ENCODE results near the gene TRMT10C. TPM values are rescaled to one million over a fixed set of nuclear protein-coding genes. Genes with fewer than 3 reads are reported as not detected.
"Not testable (repeated sequence)": the region's sequence is repeated elsewhere in the genome, so short reads cannot be mapped to it uniquely, and the experiment has no call there.

Gene TRMT10C
- total and polyA plus RNA-seq, 12 donors: 10.4 to 81.3 (median 24.9) TPM

- no peak overlapping the region for H3K27ac ChIP-seq
- DNase-seq: no peak
- intact Hi-C loops (cut with DNase I): no loop called here
- H3K36me3 ChIP-seq (replicated peaks in 1 of 2): no peaks in the 10 kb centered on the region
- WGBS, 4 donors: 64 to 90% (median 76%) methylated on average over 1 of the region's 1 CpG
- TF ChIP-seq POLR2A (IDR thresholded peaks at IDR 0.05) (no peak), CTCF (IDR thresholded peaks at IDR 0.05) (no peak)
- H3K4me3 ChIP-seq: no peak overlapping the region
- no peaks in the 10 kb centered on the region for H3K9me3 ChIP-seq (replicated peaks in 1 of 3)
- no peaks in the 10 kb centered on the region for H3K4me1 ChIP-seq (replicated peaks in 1 of 2)
- H3K27me3 ChIP-seq: no peaks in the 10 kb centered on the region
These were observed 12.2 kb upstream of the TRMT10C start for GRCh38 chr3:101549473-101549872.

GRCh38 chr3:101551359-101552081 lies 10.1 kb upstream of the TRMT10C start:
- H3K9me3 ChIP-seq (replicated peaks in 1 of 3); H3K4me1 ChIP-seq (replicated peaks in 1 of 2); intact Hi-C loops (cut with DNase I); H3K27me3 ChIP-seq; H3K4me3 ChIP-seq; H3K27ac ChIP-seq; DNase-seq; H3K36me3 ChIP-seq (replicated peaks in 1 of 2): not testable (repeated sequence)
- 92 to 98% (median 97%) methylated on average over 11 to 50 of the region's 50 CpGs for WGBS, 4 donors

- DNase-seq; H3K27me3 ChIP-seq; intact Hi-C loops (cut with DNase I); H3K9me3 ChIP-seq (replicated peaks in 1 of 3); H3K36me3 ChIP-seq (replicated peaks in 1 of 2); H3K4me3 ChIP-seq; H3K27ac ChIP-seq; H3K4me1 ChIP-seq (replicated peaks in 1 of 2): not testable (repeated sequence)
- WGBS, 4 donors: 77 to 87% (median 82%) methylated on average over 5 of the region's 5 CpGs
These were observed 8.3 kb upstream of the TRMT10C start for GRCh38 chr3:101553381-101553780.

GRCh38 chr3:101556064-101556463 lies 5.6 kb upstream of the TRMT10C start:
- WGBS, 4 donors: 58 to 66% (median 65%) methylated on average over 3 of the region's 3 CpGs
- intact Hi-C loops (cut with DNase I): no loop called here
- no peak overlapping the region for H3K27ac ChIP-seq
- H3K9me3 ChIP-seq (replicated peaks in 1 of 3): no peaks in the 10 kb centered on the region
- no peak for DNase-seq
- H3K27me3 ChIP-seq: peaks cover 11% of the 10 kb centered on the region
- no peaks in the 10 kb centered on the region for H3K4me1 ChIP-seq (replicated peaks in 1 of 2)
- no peaks in the 10 kb centered on the region for H3K36me3 ChIP-seq (replicated peaks in 1 of 2)
- TF ChIP-seq POLR2A (IDR thresholded peaks at IDR 0.05): no peak
- no peak for TF ChIP-seq CTCF (IDR thresholded peaks at IDR 0.05)
- no peak overlapping the region for H3K4me3 ChIP-seq

- no peak for DNase-seq
- Histone ChIP-seq H3K36me3 (replicated peaks in 1 of 2) (peaks cover 0 to 13% of the 10 kb centered on the region in 2 donors), H3K27ac (no peak overlapping the region), H3K4me3 (no peak overlapping the region), H3K27me3 (no peaks in the 10 kb centered on the region), H3K4me1 (replicated peaks in 1 of 2) (peaks cover 4 to 9% of the 10 kb centered on the region in 2 donors), H3K9me3 (replicated peaks in 1 of 3) (no peaks in the 10 kb centered on the region)
- TF ChIP-seq CTCF (IDR thresholded peaks at IDR 0.05): no peak
- 88 to 94% (median 90%) methylated on average over 6 of the region's 6 CpGs for WGBS, 4 donors
- intact Hi-C loops (cut with DNase I): no loop called here
These were observed 6.1 kb downstream of the TRMT10C start for GRCh38 chr3:101567528-101568317.

All from adrenal gland (tissue), 12 donors.